Measurements from ENCODE around the gene APOC4.
"Not testable (repeated sequence)": the region's sequence is repeated elsewhere in the genome, so short reads cannot be mapped to it uniquely, and the experiment has no call there.

The APOC4 gene

DNA sequence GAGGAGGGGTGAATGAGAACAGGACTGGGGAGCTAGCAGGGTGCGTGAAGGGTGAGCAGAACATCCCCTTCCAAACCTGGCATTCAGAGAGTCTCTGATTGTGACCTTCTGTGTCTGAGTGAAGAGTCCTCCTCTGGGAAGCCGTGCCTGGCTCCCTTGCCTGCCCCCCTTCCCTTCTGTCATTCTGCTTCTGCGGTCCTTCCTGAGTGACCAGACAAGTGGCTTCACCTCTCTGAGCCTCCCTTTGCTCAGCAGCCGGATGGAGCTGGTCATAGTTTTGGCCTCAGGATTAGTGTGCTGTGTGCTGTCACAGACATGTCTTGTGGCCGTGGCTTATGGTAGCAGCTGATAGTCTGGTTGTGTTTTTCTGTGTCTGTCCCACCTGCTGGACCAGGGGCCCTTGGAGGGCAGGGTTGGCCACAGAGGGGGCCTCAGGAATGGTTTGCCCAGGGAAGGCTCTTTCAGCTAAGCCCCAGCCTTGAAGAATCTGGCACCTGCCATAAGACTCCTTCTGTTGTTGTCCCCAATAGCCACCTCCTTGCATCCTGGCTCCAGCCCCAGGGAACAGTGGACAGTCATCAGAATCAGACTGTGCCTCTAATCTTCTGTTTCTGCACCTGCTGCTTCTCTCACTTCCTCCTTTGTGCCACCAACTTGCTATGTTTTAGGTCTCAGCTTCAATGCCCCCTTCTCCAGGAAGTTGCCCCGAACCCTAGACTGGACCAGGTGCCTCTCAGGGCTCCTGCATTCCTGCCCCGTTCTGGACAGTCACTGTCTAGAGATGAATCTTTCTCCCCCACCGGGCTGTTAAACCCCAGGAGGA is 19.1 kb downstream of the APOC4 start:
- Mint-ChIP-seq H3K27ac (peak overlapping the region; percentile 22), H3K9me3 (no peaks in the 10 kb centered on the region), H3K36me3 (ENCODE audit: low read depth) (peaks cover 25% of the 10 kb centered on the region), H3K4me1 (peaks cover 33% of the 10 kb centered on the region), H3K4me3 (no peak overlapping the region), H3K27me3 (ENCODE audit: low read depth, poor library complexity) (no peaks in the 10 kb centered on the region)
- DNase-seq = no peak
- TF ChIP-seq CTCF (IDR thresholded peaks at IDR 0.05) = no peak

GRCh38 chr19:44961821-44962220 is 19.8 kb downstream of the APOC4 start:
- TF ChIP-seq CTCF (IDR thresholded peaks at IDR 0.05) = no peak
- no peak for DNase-seq
- H3K27ac Mint-ChIP-seq = no peak overlapping the region
- peaks cover 26% of the 10 kb centered on the region for H3K4me1 Mint-ChIP-seq
- peaks cover 29% of the 10 kb centered on the region for H3K36me3 Mint-ChIP-seq (ENCODE audit: low read depth)
- no peaks in the 10 kb centered on the region for H3K27me3 Mint-ChIP-seq (ENCODE audit: low read depth, poor library complexity)
- no peaks in the 10 kb centered on the region for H3K9me3 Mint-ChIP-seq
- H3K4me3 Mint-ChIP-seq = no peak overlapping the region

GRCh38 chr19:44968118-44968517 is 26.1 kb downstream of the APOC4 start:
- no peak for DNase-seq
- Mint-ChIP-seq H3K36me3 (ENCODE audit: low read depth) (peaks cover 33% of the 10 kb centered on the region), H3K9me3 (no peaks in the 10 kb centered on the region), H3K27ac (peak overlapping the region; percentile 78), H3K4me1 (no peaks in the 10 kb centered on the region), H3K4me3 (no peak overlapping the region), H3K27me3 (ENCODE audit: low read depth, poor library complexity) (no peaks in the 10 kb centered on the region)
- TF ChIP-seq CTCF (IDR thresholded peaks at IDR 0.05) = no peak

GRCh38 chr19:44968670-44969069 is 26.6 kb downstream of the APOC4 start:
- H3K36me3 Mint-ChIP-seq (ENCODE audit: low read depth) = peaks cover 33% of the 10 kb centered on the region
- H3K27ac Mint-ChIP-seq = no peak overlapping the region
- no peak overlapping the region for H3K4me3 Mint-ChIP-seq
- no peaks in the 10 kb centered on the region for H3K4me1 Mint-ChIP-seq
- no peaks in the 10 kb centered on the region for H3K27me3 Mint-ChIP-seq (ENCODE audit: low read depth, poor library complexity)
- no peaks in the 10 kb centered on the region for H3K9me3 Mint-ChIP-seq
- no peak for TF ChIP-seq CTCF (IDR thresholded peaks at IDR 0.05)
- DNase-seq = no peak

DNA sequence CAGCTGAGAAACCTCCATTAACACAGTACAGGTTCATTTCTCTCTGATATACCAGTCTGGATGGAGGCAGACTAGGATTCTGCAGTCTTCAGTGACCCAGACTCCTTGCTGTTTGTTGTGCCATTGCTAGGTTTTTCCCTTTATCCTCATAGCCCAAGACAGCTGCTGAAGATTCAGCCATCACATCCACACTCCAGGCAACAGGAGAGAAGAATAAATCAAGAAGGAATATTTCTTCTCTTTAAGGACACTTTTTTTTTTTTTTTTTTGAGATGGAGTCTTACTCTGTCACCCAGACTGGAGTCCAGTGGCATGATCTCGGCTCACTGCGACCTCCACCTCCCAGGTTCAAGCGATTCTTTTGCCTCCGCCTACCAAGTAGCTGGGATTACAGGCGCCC is 27.4 kb downstream of the APOC4 start:
- Mint-ChIP-seq H3K4me3 (no peak overlapping the region), H3K27me3 (ENCODE audit: low read depth, poor library complexity) (no peaks in the 10 kb centered on the region), H3K27ac (no peak overlapping the region), H3K4me1 (no peaks in the 10 kb centered on the region), H3K9me3 (no peaks in the 10 kb centered on the region), H3K36me3 (ENCODE audit: low read depth) (peaks cover 36% of the 10 kb centered on the region)
- no peak for DNase-seq
- no peak for TF ChIP-seq CTCF (IDR thresholded peaks at IDR 0.05)

GRCh38 chr19:44971451-44971850 is 29.4 kb downstream of the APOC4 start:
- peaks cover 29% of the 10 kb centered on the region for H3K36me3 Mint-ChIP-seq (ENCODE audit: low read depth)
- H3K4me3 Mint-ChIP-seq; H3K27me3 Mint-ChIP-seq (ENCODE audit: low read depth, poor library complexity); DNase-seq; H3K27ac Mint-ChIP-seq; H3K4me1 Mint-ChIP-seq; H3K9me3 Mint-ChIP-seq: not testable (repeated sequence)
